RWPE2 (cell line): ENCODE results near the gene ATP13A4.

Source experiments
- ATAC-seq: fragments of 200-7000 bp; cut with Tn5 transposase; 3 replicates; pipeline ENCODE4 v1.9.1; 2021; ENCODE audit warnings: low read depth
- DNase-seq: peaks from one replicate; pipeline ENCODE4 v3.0.0-alpha.2; 2020; ENCODE audit warnings: low spot score
- H3K27ac ChIP-seq: fragments of 450-650 bp; 2 replicates; pipeline ENCODE4 v1.5.1; 2017; ENCODE audit warnings: mild to moderate bottlenecking; ENCODE audit not compliant: poor library complexity, severe bottlenecking
- H3K27me3 ChIP-seq: fragments of 250-450 bp; sonication (Bioruptor Pico); 2 replicates; pipeline ENCODE4 v1.5.1; 2021; ENCODE audit warnings: mild to moderate bottlenecking, moderate library complexity; ENCODE audit not compliant: insufficient read depth, poor library complexity, severe bottlenecking
- H3K36me3 ChIP-seq: fragments of 250-450 bp; sonication (Bioruptor Pico); 2 replicates; pipeline ENCODE4 v1.5.1; 2020; ENCODE audit warnings: low read depth, mild to moderate bottlenecking, moderate library complexity
- H3K4me1 ChIP-seq: fragments of 250-450 bp; sonication (Bioruptor Pico); 2 replicates; pipeline ENCODE4 v1.5.1; 2021; ENCODE audit warnings: mild to moderate bottlenecking, moderate library complexity; ENCODE audit not compliant: insufficient read depth, poor library complexity, severe bottlenecking
- H3K4me3 ChIP-seq: fragments of 250-450 bp; sonication (Bioruptor Pico); 2 replicates; pipeline ENCODE4 v1.5.1; 2021; ENCODE audit warnings: mild to moderate bottlenecking, moderate library complexity; ENCODE audit not compliant: severe bottlenecking
- H3K9me3 ChIP-seq: fragments of 250-450 bp; sonication (Bioruptor Pico); 2 replicates; pipeline ENCODE4 v1.5.1; 2021; ENCODE audit warnings: mild to moderate bottlenecking, moderate library complexity; ENCODE audit not compliant: severe bottlenecking
- TF ChIP-seq, protein P1 (sequence below): fragments of 450-650 bp; IDR thresholded peaks from one replicate; pipeline ENCODE4 v1.5.1; 2017; ENCODE audit warnings: mild to moderate bottlenecking, moderate library complexity; ENCODE audit not compliant: poor library complexity, severe bottlenecking

Gene ATP13A4

DNA sequence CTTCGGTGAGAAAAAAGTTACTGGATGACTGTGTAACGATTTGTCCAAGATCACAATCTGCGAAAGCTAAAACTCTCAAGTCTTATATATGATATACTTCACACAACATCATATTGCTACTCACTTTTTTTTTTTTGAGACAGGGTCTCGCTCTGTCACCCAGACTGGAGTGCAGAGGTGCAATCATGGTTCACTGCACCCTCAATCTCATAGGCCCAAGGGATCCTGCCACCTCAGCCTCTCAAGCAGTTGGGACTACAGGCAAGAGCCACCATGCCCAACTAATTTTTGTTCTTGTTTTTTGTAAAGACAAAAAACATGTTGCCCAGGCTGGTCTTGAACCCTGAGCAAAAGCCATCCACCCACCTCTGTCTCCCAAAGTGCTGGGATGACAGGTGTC, 5.4 kb upstream of the ATP13A4 start:
- no peak for DNase-seq
- Histone ChIP-seq H3K4me1 (no peaks in the 10 kb centered on the region), H3K27me3 (no peaks in the 10 kb centered on the region), H3K36me3 (no peaks in the 10 kb centered on the region), H3K4me3 (no peak overlapping the region), H3K27ac (no peak overlapping the region), H3K9me3 (no peaks in the 10 kb centered on the region)
- TF ChIP-seq, protein P1, sequence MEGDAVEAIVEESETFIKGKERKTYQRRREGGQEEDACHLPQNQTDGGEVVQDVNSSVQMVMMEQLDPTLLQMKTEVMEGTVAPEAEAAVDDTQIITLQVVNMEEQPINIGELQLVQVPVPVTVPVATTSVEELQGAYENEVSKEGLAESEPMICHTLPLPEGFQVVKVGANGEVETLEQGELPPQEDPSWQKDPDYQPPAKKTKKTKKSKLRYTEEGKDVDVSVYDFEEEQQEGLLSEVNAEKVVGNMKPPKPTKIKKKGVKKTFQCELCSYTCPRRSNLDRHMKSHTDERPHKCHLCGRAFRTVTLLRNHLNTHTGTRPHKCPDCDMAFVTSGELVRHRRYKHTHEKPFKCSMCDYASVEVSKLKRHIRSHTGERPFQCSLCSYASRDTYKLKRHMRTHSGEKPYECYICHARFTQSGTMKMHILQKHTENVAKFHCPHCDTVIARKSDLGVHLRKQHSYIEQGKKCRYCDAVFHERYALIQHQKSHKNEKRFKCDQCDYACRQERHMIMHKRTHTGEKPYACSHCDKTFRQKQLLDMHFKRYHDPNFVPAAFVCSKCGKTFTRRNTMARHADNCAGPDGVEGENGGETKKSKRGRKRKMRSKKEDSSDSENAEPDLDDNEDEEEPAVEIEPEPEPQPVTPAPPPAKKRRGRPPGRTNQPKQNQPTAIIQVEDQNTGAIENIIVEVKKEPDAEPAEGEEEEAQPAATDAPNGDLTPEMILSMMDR, result no peak
- no peak for ATAC-seq

DNA sequence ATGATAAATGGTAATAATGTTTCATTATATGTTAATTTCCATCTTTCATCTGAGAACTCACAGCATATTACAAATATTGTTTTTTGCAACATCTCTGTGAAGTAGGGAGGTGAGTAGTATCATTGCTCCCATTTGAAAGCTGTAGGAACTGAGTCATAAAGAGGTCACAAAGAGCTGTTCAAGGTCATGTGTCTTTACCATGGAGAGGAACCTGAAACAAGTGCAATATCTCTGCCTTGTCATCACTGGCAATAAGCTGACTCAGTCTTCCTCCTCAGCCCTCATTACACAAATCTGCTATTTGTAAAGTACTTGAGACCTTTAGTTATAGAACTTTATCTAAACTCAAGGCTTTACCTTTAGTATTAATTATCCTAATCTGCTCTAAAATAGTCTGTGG, 4.4 kb upstream of the ATP13A4 start:
- DNase-seq (no peak), ATAC-seq (no peak)
- no peak overlapping the region for H3K27ac ChIP-seq
- no peaks in the 10 kb centered on the region for H3K27me3 ChIP-seq
- TF ChIP-seq, protein P1, result no peak
- H3K4me3 ChIP-seq, result no peak overlapping the region
- H3K36me3 ChIP-seq, result no peaks in the 10 kb centered on the region
- no peaks in the 10 kb centered on the region for H3K4me1 ChIP-seq
- H3K9me3 ChIP-seq, result no peaks in the 10 kb centered on the region

GRCh38 chr3:193556841-193557240, 2.1 kb upstream of the ATP13A4 start:
- no peak for DNase-seq

GRCh38 chr3:193553586-193553985, 1.1 kb downstream of the ATP13A4 start:
- Histone ChIP-seq H3K36me3 (no peaks in the 10 kb centered on the region), H3K4me1 (no peaks in the 10 kb centered on the region), H3K27me3 (no peaks in the 10 kb centered on the region), H3K27ac (no peak overlapping the region), H3K4me3 (no peak overlapping the region), H3K9me3 (no peaks in the 10 kb centered on the region)
- TF ChIP-seq, protein P1, result no peak
- ATAC-seq (no peak), DNase-seq (no peak)

More at GRCh38 chr3:193556841-193557240, 2.1 kb upstream of the ATP13A4 start:
- no peaks in the 10 kb centered on the region for H3K36me3 ChIP-seq
- no peak for ATAC-seq
- TF ChIP-seq, protein P1, result no peak
- no peaks in the 10 kb centered on the region for H3K9me3 ChIP-seq
- H3K4me1 ChIP-seq, result no peaks in the 10 kb centered on the region
- no peak overlapping the region for H3K27ac ChIP-seq
- no peaks in the 10 kb centered on the region for H3K27me3 ChIP-seq
- H3K4me3 ChIP-seq, result no peak overlapping the region

GRCh38 chr3:193552923-193553322, 1.8 kb downstream of the ATP13A4 start:
- TF ChIP-seq, protein P1, result no peak
- DNase-seq (no peak), ATAC-seq (no peak)
- Histone ChIP-seq H3K4me3 (no peak overlapping the region), H3K9me3 (no peaks in the 10 kb centered on the region), H3K4me1 (no peaks in the 10 kb centered on the region), H3K27me3 (no peaks in the 10 kb centered on the region), H3K36me3 (no peaks in the 10 kb centered on the region), H3K27ac (no peak overlapping the region)
